K562 (cell line): ENCODE data around the gene ICAM2. TPM values are rescaled to one million over a fixed set of nuclear protein-coding genes. Genes with fewer than 3 reads are reported as not detected.

Experiments used
- ARID4B ChIP-seq: sonication (generic); formaldehyde crosslinking; IDR thresholded peaks from 2 replicates; pipeline ENCODE4 v1.8.0; 2022; ENCODE audit warnings: mild to moderate bottlenecking, missing genetic modification reagents
- BRD9 ChIP-seq: fragments of 450-650 bp; IDR thresholded peaks from 2 replicates; pipeline ENCODE4 v1.6.1; 2018; ENCODE audit warnings: low read depth; ENCODE audit not compliant: partially characterized antibody
- CHD4 ChIP-seq: fragments of 200-600 bp; sonication (generic); IDR thresholded peaks from 3 replicates; pipeline ENCODE4 v1.6.1; 2012; ENCODE audit warnings: low read depth, mild to moderate bottlenecking, mixed read lengths, low read length, inconsistent platforms; ENCODE audit not compliant: insufficient read depth, insufficient replicate concordance, poor library complexity, severe bottlenecking
- FOXJ3 ChIP-seq: sonication (generic); formaldehyde crosslinking; IDR thresholded peaks from 2 replicates; pipeline ENCODE4 v1.4.0; 2020; ENCODE audit warnings: mild to moderate bottlenecking, missing genetic modification reagents
- GABPB2 ChIP-seq: fragments of 250-450 bp; sonication (Bioruptor Pico); conservative IDR thresholded peaks from 2 replicates; pipeline ENCODE4 v1.5.1; 2021; ENCODE audit warnings: mild to moderate bottlenecking
- HES1 ChIP-seq: fragments of 450-650 bp; IDR thresholded peaks from 2 replicates; pipeline ENCODE4 v1.6.1; 2016; ENCODE audit warnings: low read depth, mild to moderate bottlenecking, moderate library complexity
- HOXB6 ChIP-seq: fragments of 250-450 bp; sonication (Bioruptor Pico); IDR thresholded peaks from 2 replicates; pipeline ENCODE4 v1.5.1; 2022; ENCODE audit warnings: mild to moderate bottlenecking, borderline replicate concordance
- MAFG ChIP-seq: fragments of 450-650 bp; conservative IDR thresholded peaks from 2 replicates; pipeline ENCODE4 v1.6.1; 2016; ENCODE audit warnings: missing genetic modification characterization, missing compliant biosample characterization
- MAZ ChIP-seq, 2 experiments: fragments of 450-650 bp in 1 of 2; sonication (generic) in 1 of 2; formaldehyde crosslinking; IDR thresholded peaks in 1 of 2; conservative IDR thresholded peaks in 1 of 2; 2 replicates each; pipeline versions ENCODE4 v1.4.0 to v1.5.0; 2020; ENCODE audit warnings: mild to moderate bottlenecking in 1 of 2, missing genetic modification reagents in 1 of 2
- RBM34 ChIP-seq: fragments of 200-400 bp; formaldehyde crosslinking; IDR thresholded peaks from 2 replicates; pipeline ENCODE4 v1.6.1; 2018; ENCODE audit warnings: low read length, borderline replicate concordance; ENCODE audit not compliant: insufficient read depth
- ZBTB17 ChIP-seq: fragments of 450-650 bp; formaldehyde crosslinking; IDR thresholded peaks from 2 replicates; pipeline ENCODE4 v1.4.0; 2020; ENCODE audit warnings: mild to moderate bottlenecking
- ZFP36 ChIP-seq: fragments of 150-350 bp; IDR thresholded peaks from 2 replicates; pipeline ENCODE4 v1.6.1; 2018; ENCODE audit warnings: low read length, low read depth; ENCODE audit not compliant: partially characterized antibody
- ZNF12 ChIP-seq: sonication (generic); formaldehyde crosslinking; IDR thresholded peaks from 2 replicates; pipeline ENCODE4 v1.4.0; 2020; ENCODE audit warnings: mild to moderate bottlenecking, missing genetic modification reagents
- ZNF133 ChIP-seq: fragments of 250-450 bp; sonication (Bioruptor Pico); IDR thresholded peaks from 2 replicates; pipeline ENCODE4 v1.4.0; 2020; ENCODE audit warnings: mild to moderate bottlenecking
- ZNF239 ChIP-seq: fragments of 250-450 bp; sonication (Bioruptor Pico); IDR thresholded peaks from 2 replicates; pipeline ENCODE4 v1.4.0; 2020; ENCODE audit warnings: mild to moderate bottlenecking
- ZNF444 ChIP-seq: fragments of 250-450 bp; sonication (Bioruptor Pico); IDR thresholded peaks from 2 replicates; pipeline ENCODE4 v1.4.0; 2020; ENCODE audit warnings: mild to moderate bottlenecking, moderate library complexity
- ZNF584 ChIP-seq: fragments of 200-800 bp; sonication (Bioruptor generic); IDR thresholded peaks from 2 replicates; pipeline ENCODE4 v1.6.1; 2016; ENCODE audit warnings: low read depth, mild to moderate bottlenecking, missing genetic modification characterization, missing compliant biosample characterization
- ZNF707 ChIP-seq: fragments of 250-450 bp; sonication (Bioruptor Pico); conservative IDR thresholded peaks from 2 replicates; pipeline ENCODE4 v1.8.0; 2022; ENCODE audit warnings: inconsistent platforms, mild to moderate bottlenecking, moderate library complexity
- polyA plus RNA-seq, 8 experiments: library from polyadenylated mRNA; depleted of rRNA in 4 of 8; stranded (reverse) in 5 of 8; unstranded in 3 of 8; fragments of >200 nt; fragmentation: Nextera tagmentation in 2 of 8; fragmentation: Illumina TruSeq in 1 of 8; extraction: Ambion mirVana in 2 of 8; extraction: Trizol in 1 of 8; gene quantifications; 2 replicates each; pipeline versions ENCODE4 v1.2.1 to v1.2.3, GENCODE V29; 2011 to 2014; ENCODE audit warnings: inconsistent platforms in 1 of 8, missing spikeins in 1 of 8
- total RNA-seq, 7 experiments: library from RNA; depleted of rRNA in 6 of 7; stranded (reverse); fragments of >200 nt in 6 of 7; fragmentation: Illumina TruSeq in 2 of 7; extraction: Trizol in 2 of 7; gene quantifications; 2 replicates each; pipeline versions ENCODE4 v1.2.1 to v1.2.3, GENCODE V29; 2011 to 2021; ENCODE audit warnings: low replicate concordance in 1 of 7
- TF ChIP-seq, protein P1 (sequence below): fragments of 250-450 bp; sonication (Bioruptor Pico); IDR thresholded peaks from 2 replicates; pipeline ENCODE4 v1.4.0; 2020; ENCODE audit warnings: mild to moderate bottlenecking, moderate library complexity

The ICAM2 gene
- total and polyA plus RNA-seq, 9 of the 15 experiments (the other 6 are each of a cell fraction or from before 2014, with no cell fraction given): 37.9 to 89.4 (median 60.6) TPM

GRCh38 chr17:64024781-64025731 is 4.6 kb upstream of the ICAM2 start (continued):
- TF ChIP-seq ZNF584 (CRISPR knock-in tag) (no peak; the same call in 1 of the 2 replicates), ARID4B (CRISPR knock-in tag) (0 out of 2 replicates have a peak, but pooled peaks have one; percentile 45), ZNF707 (CRISPR knock-in tag) (no peak), HOXB6 (CRISPR knock-in tag) (no peak), ZNF133 (CRISPR knock-in tag) (no peak), ZNF239 (CRISPR knock-in tag) (no peak), RBM34 (no peak), BRD9 (peak; percentile 25), HES1 (no peak), CHD4 (no peak), ZNF444 (no peak), ZBTB17 (CRISPR knock-in tag) (no peak), MAFG (tag) (no peak), ZNF12 (CRISPR knock-in tag) (no peak), ZFP36 (peak; percentile 85), MAZ (CRISPR knock-in tag; conservative IDR thresholded peaks at IDR 0.05 in 1 of 2, IDR thresholded peaks at IDR 0.05 in 1 of 2) (no peak), GABPB2 (CRISPR knock-in tag) (no peak), FOXJ3 (no peak)
- TF ChIP-seq, protein P1, sequence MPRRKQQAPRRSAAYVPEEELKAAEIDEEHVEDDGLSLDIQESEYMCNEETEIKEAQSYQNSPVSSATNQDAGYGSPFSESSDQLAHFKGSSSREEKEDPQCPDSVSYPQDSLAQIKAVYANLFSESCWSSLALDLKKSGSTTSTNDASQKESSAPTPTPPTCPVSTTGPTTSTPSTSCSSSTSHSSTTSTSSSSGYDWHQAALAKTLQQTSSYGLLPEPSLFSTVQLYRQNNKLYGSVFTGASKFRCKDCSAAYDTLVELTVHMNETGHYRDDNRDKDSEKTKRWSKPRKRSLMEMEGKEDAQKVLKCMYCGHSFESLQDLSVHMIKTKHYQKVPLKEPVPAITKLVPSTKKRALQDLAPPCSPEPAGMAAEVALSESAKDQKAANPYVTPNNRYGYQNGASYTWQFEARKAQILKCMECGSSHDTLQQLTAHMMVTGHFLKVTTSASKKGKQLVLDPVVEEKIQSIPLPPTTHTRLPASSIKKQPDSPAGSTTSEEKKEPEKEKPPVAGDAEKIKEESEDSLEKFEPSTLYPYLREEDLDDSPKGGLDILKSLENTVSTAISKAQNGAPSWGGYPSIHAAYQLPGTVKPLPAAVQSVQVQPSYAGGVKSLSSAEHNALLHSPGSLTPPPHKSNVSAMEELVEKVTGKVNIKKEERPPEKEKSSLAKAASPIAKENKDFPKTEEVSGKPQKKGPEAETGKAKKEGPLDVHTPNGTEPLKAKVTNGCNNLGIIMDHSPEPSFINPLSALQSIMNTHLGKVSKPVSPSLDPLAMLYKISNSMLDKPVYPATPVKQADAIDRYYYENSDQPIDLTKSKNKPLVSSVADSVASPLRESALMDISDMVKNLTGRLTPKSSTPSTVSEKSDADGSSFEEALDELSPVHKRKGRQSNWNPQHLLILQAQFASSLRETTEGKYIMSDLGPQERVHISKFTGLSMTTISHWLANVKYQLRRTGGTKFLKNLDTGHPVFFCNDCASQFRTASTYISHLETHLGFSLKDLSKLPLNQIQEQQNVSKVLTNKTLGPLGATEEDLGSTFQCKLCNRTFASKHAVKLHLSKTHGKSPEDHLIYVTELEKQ (CRISPR knock-in tag): no peak
